Activated naive CD8-positive, alpha-beta T cell treated with anti-CD3 and anti-CD28 coated beads, Interleukin-2, amount 10 ng/mL, durations not matched to agents 7 days and 5 days (primary cell): ENCODE results near the gene VAMP1. TPM values are rescaled to one million over a fixed set of nuclear protein-coding genes. Genes with fewer than 3 reads are reported as not detected.

Experiments used
- ATAC-seq: fragments of 150-1000 bp; cut with Tn5 transposase; one replicate; pipeline ENCODE4 v1.10.0; 2021; ENCODE audit warnings: low read depth, moderate library complexity
- POLR2A ChIA-PET: fragments of 350-600 bp; sonication (Branson Sonifier 250); formaldehyde crosslinking; loops from one replicate; lab custom pipeline; 2021; ENCODE audit warnings: antibody characterized with exemption; lab: Charles Lee
- DNase-seq: peaks from one replicate; pipeline ENCODE4 v3.0.0; 2021
- H3K27ac Mint-ChIP-seq: one replicate; pipeline ENCODE4 v1.8.0; 2022; ENCODE audit warnings: mild to moderate bottlenecking, mixed read lengths
- H3K27me3 Mint-ChIP-seq: one replicate; pipeline ENCODE4 v1.8.0; 2022; ENCODE audit warnings: mild to moderate bottlenecking, moderate library complexity, mixed read lengths
- H3K36me3 Mint-ChIP-seq: one replicate; pipeline ENCODE4 v1.8.0; 2021; ENCODE audit warnings: mild to moderate bottlenecking, mixed read lengths
- H3K4me1 Mint-ChIP-seq: one replicate; pipeline ENCODE4 v1.8.0; 2021; ENCODE audit warnings: mixed read lengths
- H3K4me3 Mint-ChIP-seq: one replicate; pipeline ENCODE4 v1.8.0; 2022; ENCODE audit warnings: mild to moderate bottlenecking, moderate library complexity, mixed read lengths
- H3K9me3 Mint-ChIP-seq: one replicate; pipeline ENCODE4 v1.8.0; 2021; ENCODE audit warnings: mixed read lengths
- total RNA-seq, 2 experiments: library from RNA; stranded (reverse); gene quantifications; one replicate each; pipeline ENCODE4 v1.2.3, GENCODE V29; 2021

VAMP1 gene
- total RNA-seq, 2 experiments from 2014 or later: 65.5 to 72.1 TPM

- Mint-ChIP-seq H3K27ac (peak overlapping the region; percentile 44), H3K27me3 (no peaks in the 10 kb centered on the region), H3K9me3 (no peaks in the 10 kb centered on the region), H3K4me3 (peak overlapping the region; percentile 2), H3K36me3 (peaks cover 58% of the 10 kb centered on the region), H3K4me1 (peaks cover 56% of the 10 kb centered on the region)
- DNase-seq (no peak), ATAC-seq (no peak)
- POLR2A ChIA-PET: interaction anchor here (0.7 to 11.1 kb wide), 8 partner anchors 12 to 111 kb away, joined by 3 to 177 read pairs (median 6); partner anchors contain the start of genes CD27, GAPDH, NOP2 and VAMP1
Measured at GRCh38 chr12:6457220-6457945, 13.1 kb downstream of the VAMP1 start.

DNA sequence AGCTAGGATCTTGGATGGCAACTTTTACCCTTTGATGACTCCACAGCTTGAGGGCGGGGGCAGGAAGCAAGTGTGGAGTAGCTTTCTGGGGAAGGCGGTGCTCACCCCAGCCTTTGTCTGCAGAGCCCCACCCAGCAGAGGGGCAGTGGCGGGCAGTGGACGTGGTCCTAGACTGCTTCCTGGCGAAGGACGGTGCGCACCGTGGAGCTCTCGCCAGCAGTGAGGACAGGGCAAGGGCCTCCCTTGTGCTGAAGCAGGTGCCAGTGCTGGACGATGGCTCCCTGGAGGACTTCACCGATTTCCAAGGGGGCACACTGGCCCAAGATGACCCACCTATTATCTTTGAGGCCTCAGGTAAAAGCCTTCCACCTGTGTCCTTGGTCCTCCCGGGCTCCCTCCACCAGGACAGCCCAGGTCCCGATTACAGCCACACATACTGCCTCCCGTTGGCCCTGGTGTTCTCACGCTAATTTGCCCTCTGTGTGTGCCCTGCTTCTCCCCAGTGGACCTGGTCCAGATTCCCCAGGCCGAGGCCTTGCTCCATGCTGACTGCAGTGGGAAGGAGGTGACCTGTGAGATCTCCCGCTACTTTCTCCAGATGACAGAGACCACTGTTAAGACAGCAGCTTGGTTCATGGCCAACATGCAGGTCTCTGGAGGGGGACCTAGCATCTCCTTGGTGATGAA is 17.4 kb downstream of the VAMP1 start:
- peaks cover 49% of the 10 kb centered on the region for H3K36me3 Mint-ChIP-seq
- H3K4me1 Mint-ChIP-seq: peaks cover 45% of the 10 kb centered on the region
- ATAC-seq: peak; percentile 12
- H3K27ac Mint-ChIP-seq: peak overlapping the region; percentile 98
- POLR2A ChIA-PET: interaction anchor here (0.7 to 5.1 kb wide), 14 partner anchors 8 to 399 kb away, joined by 3 to 151 read pairs (median 17); partner anchors contain the start of genes CD27, GAPDH, MRPL51 and USP5
- DNase-seq: no peak
- no peaks in the 10 kb centered on the region for H3K9me3 Mint-ChIP-seq
- no peaks in the 10 kb centered on the region for H3K27me3 Mint-ChIP-seq
- H3K4me3 Mint-ChIP-seq: peak overlapping the region; percentile 98

- Mint-ChIP-seq H3K9me3 (no peaks in the 10 kb centered on the region), H3K4me1 (peaks cover 50% of the 10 kb centered on the region), H3K36me3 (peaks cover 50% of the 10 kb centered on the region), H3K27me3 (no peaks in the 10 kb centered on the region), H3K4me3 (peak overlapping the region; percentile 98), H3K27ac (peak overlapping the region; percentile 98)
- DNase-seq (no peak), ATAC-seq (peak; percentile 1)
- POLR2A ChIA-PET: interaction anchor here (0.8 to 5.1 kb wide), 17 partner anchors 9 to 400 kb away, joined by 3 to 151 read pairs (median 14); partner anchors contain the start of genes CD27, GAPDH, MRPL51 and USP5
Measured at GRCh38 chr12:6452245-6452943, 18.1 kb downstream of the VAMP1 start.

- H3K9me3 Mint-ChIP-seq: no peaks in the 10 kb centered on the region
- POLR2A ChIA-PET: interaction anchor here (0.8 to 5.1 kb wide), 18 partner anchors 8 to 115 kb away, joined by 3 to 151 read pairs (median 8); partner anchors contain the start of genes CD27, GAPDH, MRPL51 and VAMP1
- peak; percentile 73 for DNase-seq
- ATAC-seq: peak; percentile 83
- peak within 1 kb of the TSS; percentile 98 for H3K4me3 Mint-ChIP-seq
- H3K36me3 Mint-ChIP-seq: peaks cover 47% of the 10 kb centered on the region
- H3K4me1 Mint-ChIP-seq: peaks cover 51% of the 10 kb centered on the region
- H3K27ac Mint-ChIP-seq: peak within 1 kb of the TSS; percentile 98
- H3K27me3 Mint-ChIP-seq: no peaks in the 10 kb centered on the region
Measured at GRCh38 chr12:6451348-6452244, 18.9 kb downstream of the VAMP1 start, which contains the start of gene TAPBPL. TSS of gene TAPBPL (plus strand) at chr12:6452042. CDS start at chr12:6452249, 207 bp downstream.

DNA sequence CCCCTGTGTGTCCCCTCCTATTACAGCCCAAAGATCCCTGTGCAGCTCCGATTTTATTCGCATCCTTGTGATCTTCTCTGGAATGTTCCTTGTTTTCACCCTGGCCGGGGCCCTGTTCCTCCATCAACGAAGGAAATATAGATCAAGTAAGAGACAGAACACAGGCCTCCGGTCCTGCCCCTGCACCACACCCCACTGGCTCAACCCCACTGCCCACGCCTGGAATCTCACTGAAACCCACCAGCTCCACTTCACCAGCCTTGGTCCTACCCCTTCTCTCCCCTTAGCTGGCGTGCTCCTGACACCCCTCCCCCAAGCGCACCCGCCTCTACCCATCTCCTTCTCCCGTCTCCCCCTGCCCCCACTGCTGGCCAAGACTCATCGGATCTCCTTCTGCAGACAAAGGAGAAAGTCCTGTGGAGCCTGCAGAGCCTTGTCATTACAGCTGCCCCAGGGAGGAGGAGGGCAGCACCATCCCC is 19.6 kb downstream of the VAMP1 start:
- DNase-seq (peak; percentile 61), ATAC-seq (no peak)
- H3K4me1 Mint-ChIP-seq: peaks cover 52% of the 10 kb centered on the region
- H3K27ac Mint-ChIP-seq: peak overlapping the region; percentile 98
- peak overlapping the region; percentile 98 for H3K4me3 Mint-ChIP-seq
- no peaks in the 10 kb centered on the region for H3K9me3 Mint-ChIP-seq
- POLR2A ChIA-PET: interaction anchor here (0.8 to 5.1 kb wide), 17 partner anchors 7 to 115 kb away, joined by 3 to 151 read pairs (median 14); partner anchors contain the start of genes CD27, GAPDH, MRPL51 and VAMP1
- peaks cover 50% of the 10 kb centered on the region for H3K36me3 Mint-ChIP-seq
- H3K27me3 Mint-ChIP-seq: no peaks in the 10 kb centered on the region

DNA sequence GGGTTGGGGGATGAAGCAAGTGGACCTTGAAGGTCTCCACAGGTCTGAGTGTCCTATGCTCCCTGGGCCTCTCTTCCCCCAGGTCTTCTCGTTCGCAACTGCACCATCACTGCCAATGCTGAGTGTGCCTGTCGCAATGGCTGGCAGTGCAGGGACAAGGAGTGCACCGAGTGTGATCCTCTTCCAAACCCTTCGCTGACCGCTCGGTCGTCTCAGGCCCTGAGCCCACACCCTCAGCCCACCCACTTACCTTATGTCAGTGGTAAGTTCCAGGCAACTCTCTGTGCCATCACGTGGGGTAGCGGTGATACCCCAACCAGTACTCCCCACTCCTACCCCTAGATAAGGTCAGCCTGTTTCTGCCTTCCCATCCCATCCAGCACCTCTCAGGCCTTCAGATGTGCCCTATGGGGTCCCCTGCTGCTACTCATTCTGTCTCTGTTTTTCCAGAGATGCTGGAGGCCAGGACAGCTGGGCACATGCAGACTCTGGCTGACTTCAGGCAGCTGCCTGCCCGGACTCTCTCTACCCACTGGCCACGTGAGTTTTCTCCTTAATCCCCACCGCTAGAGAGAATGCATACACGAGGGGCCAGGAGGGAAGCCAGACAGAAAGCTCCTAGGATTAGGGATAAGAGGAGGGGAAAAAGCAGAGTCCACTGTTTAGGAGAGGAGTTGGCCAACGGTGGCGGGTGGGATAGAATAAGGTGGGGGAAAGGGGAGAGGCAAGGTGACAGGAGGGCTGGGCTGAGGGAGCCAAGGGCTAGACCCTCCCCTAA is 20.2 kb downstream of the VAMP1 start:
- DNase-seq (no peak), ATAC-seq (no peak)
- peak overlapping the region; percentile 98 for H3K4me3 Mint-ChIP-seq
- POLR2A ChIA-PET: interaction anchor here (1.0 to 5.1 kb wide), 13 partner anchors 7 to 114 kb away, joined by 3 to 151 read pairs (median 20); partner anchors contain the start of genes CD27, GAPDH, MRPL51 and VAMP1
- H3K27ac Mint-ChIP-seq: peak overlapping the region; percentile 98
- H3K27me3 Mint-ChIP-seq: no peaks in the 10 kb centered on the region
- H3K4me1 Mint-ChIP-seq: peaks cover 54% of the 10 kb centered on the region
- peaks cover 50% of the 10 kb centered on the region for H3K36me3 Mint-ChIP-seq
- H3K9me3 Mint-ChIP-seq: no peaks in the 10 kb centered on the region

GRCh38 chr12:6444704-6445688 is 25.5 kb downstream of the VAMP1 start, which contains the start of gene CD27:
TSS of gene CD27 (plus strand) at chr12:6444955. CDS start at chr12:6445096, 141 bp downstream.
- peak; percentile 68 for ATAC-seq
- no peak for DNase-seq
- peaks cover 30% of the 10 kb centered on the region for H3K36me3 Mint-ChIP-seq
- H3K27me3 Mint-ChIP-seq: no peaks in the 10 kb centered on the region
- peak within 1 kb of the TSS; percentile 94 for H3K27ac Mint-ChIP-seq
- H3K9me3 Mint-ChIP-seq: no peaks in the 10 kb centered on the region
- POLR2A ChIA-PET: interaction anchor here (0.8 to 6.4 kb wide), 14 partner anchors 7 to 245 kb away, joined by 3 to 177 read pairs (median 8); partner anchors contain the start of genes GAPDH, NOP2, TAPBPL and VAMP1
- peak within 1 kb of the TSS; percentile 94 for H3K4me3 Mint-ChIP-seq
- peaks cover 49% of the 10 kb centered on the region for H3K4me1 Mint-ChIP-seq

DNA sequence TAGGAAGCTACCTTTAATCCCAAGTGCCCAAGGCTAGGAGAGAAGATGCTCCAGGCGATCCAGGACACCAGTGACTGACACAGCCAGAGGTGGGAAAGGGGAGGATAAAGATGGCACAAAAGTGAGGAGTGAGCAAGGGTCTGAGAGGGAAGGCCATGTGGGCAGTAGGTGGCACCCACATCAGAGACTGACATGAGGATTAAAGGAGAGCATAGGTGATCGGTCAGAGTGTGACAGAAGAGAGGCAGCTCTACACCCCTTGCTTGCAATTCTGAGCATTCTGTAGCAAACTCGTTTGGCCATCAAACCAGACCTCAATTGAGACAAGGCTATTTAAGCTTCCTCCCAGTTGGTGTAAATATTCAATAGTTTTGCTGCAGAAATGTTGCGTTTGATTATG is 26.4 kb downstream of the VAMP1 start:
- no peak for DNase-seq
- H3K27me3 Mint-ChIP-seq: no peaks in the 10 kb centered on the region
- no peaks in the 10 kb centered on the region for H3K9me3 Mint-ChIP-seq
- peaks cover 27% of the 10 kb centered on the region for H3K36me3 Mint-ChIP-seq
- ATAC-seq: no peak
- peak overlapping the region; percentile 94 for H3K27ac Mint-ChIP-seq
- POLR2A ChIA-PET: interaction anchor here (0.5 to 6.4 kb wide), 10 partner anchors 8 to 124 kb away, joined by 3 to 177 read pairs (median 26); partner anchors contain the start of genes GAPDH, NOP2, TAPBPL and VAMP1
- peaks cover 49% of the 10 kb centered on the region for H3K4me1 Mint-ChIP-seq
- peak overlapping the region; percentile 94 for H3K4me3 Mint-ChIP-seq

DNA sequence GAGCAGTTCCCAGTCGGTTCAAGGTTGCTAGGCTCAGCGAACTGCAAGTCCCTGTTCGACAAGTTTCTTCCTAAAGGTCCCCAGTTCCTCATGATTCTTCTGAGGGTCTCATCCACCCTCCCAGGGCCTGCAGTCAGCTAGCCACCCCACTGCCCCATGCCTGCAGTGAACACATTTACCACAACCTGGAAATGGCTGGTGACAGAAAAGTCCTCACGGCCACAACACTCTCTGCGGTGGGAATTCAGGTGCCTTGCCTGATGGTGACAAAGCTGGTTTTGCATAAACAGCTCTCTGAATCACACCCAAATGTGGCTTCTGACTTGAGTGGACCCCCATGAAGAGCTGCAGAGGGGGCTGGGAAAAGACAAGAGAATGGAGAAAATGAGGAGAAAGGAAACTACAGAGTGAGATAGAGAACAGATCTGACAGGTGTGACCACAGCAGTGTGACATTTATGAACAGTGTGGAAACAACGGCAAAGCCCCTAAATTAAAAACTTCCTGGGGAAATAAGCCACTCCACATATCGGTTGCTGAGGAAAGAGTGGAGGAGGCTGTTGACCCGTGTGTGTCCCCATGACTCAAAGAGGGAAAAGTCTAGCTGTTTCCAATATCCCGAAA is 27.0 kb downstream of the VAMP1 start:
- peaks cover 24% of the 10 kb centered on the region for H3K36me3 Mint-ChIP-seq
- no peaks in the 10 kb centered on the region for H3K9me3 Mint-ChIP-seq
- H3K4me1 Mint-ChIP-seq: peaks cover 54% of the 10 kb centered on the region
- no peaks in the 10 kb centered on the region for H3K27me3 Mint-ChIP-seq
- peak; percentile 12 for ATAC-seq
- peak overlapping the region; percentile 94 for H3K4me3 Mint-ChIP-seq
- POLR2A ChIA-PET: interaction anchor here (0.5 to 6.4 kb wide), 11 partner anchors 8 to 125 kb away, joined by 3 to 177 read pairs (median 20); partner anchors contain the start of genes GAPDH, NOP2, TAPBPL and VAMP1
- H3K27ac Mint-ChIP-seq: peak overlapping the region; percentile 94
- no peak for DNase-seq

GRCh38 chr12:6442836-6443235 is 27.6 kb downstream of the VAMP1 start:
- no peaks in the 10 kb centered on the region for H3K27me3 Mint-ChIP-seq
- H3K4me1 Mint-ChIP-seq: peaks cover 52% of the 10 kb centered on the region
- H3K9me3 Mint-ChIP-seq: no peaks in the 10 kb centered on the region
- peaks cover 20% of the 10 kb centered on the region for H3K36me3 Mint-ChIP-seq
- ATAC-seq (no peak), DNase-seq (no peak)
- H3K27ac Mint-ChIP-seq: peak overlapping the region; percentile 94
- H3K4me3 Mint-ChIP-seq: peak overlapping the region; percentile 37
- POLR2A ChIA-PET: interaction anchor here (1.5 to 6.4 kb wide), 8 partner anchors 9 to 93 kb away, joined by 3 to 177 read pairs (median 34); partner anchors contain the start of genes GAPDH, TAPBPL and VAMP1
